ENCODE data around the gene PCOLCE2.

- no peak for TF ChIP-seq CTCF (IDR thresholded peaks at IDR 0.05)
- no peak for TF ChIP-seq POLR2A (IDR thresholded peaks at IDR 0.05)
Observed at GRCh38 chr3:142888481-142889211, at the start of gene PCOLCE2.

Measured in thyroid gland (tissue), 4 donors.